ACHN (cell line): Measurements from ENCODE around the gene AMN1.
"Not testable (repeated sequence)": the region's sequence is repeated elsewhere in the genome, so short reads cannot be mapped to it uniquely, and the experiment has no call there.

Experiments
- DNase-seq: peaks from one replicate; pipeline ENCODE4 v3.0.0-alpha.2; 2015
- in situ Hi-C: cut with HindIII; loops from 2 replicates; pipeline ENCODE4 v1.10.0; 2017; ENCODE audit warnings: low sequenced_read_pairs, low pct_ligation_motif_present, low pct_unique_long_range_greater_than_20kb

The AMN1 gene

GRCh38 chr12:31708118-31708517, 20.7 kb downstream of the AMN1 start:
- in situ Hi-C loops, DNase-seq: not testable (repeated sequence)

GRCh38 chr12:31705621-31706020, 23.2 kb downstream of the AMN1 start:
- in situ Hi-C loops, result no loop called here
- no peak for DNase-seq

GRCh38 chr12:31702047-31702446, 26.8 kb downstream of the AMN1 start:
- in situ Hi-C loops, result no loop called here

GRCh38 chr12:31689921-31690320, 38.9 kb downstream of the AMN1 start:
- in situ Hi-C loops, result not testable (repeated sequence)

More at GRCh38 chr12:31702047-31702446, 26.8 kb downstream of the AMN1 start:
- DNase-seq, result peak; percentile 35

GRCh38 chr12:31687101-31687527, 41.7 kb downstream of the AMN1 start:
- in situ Hi-C loops, result no loop called here
- no peak for DNase-seq

More at GRCh38 chr12:31689921-31690320, 38.9 kb downstream of the AMN1 start:
- DNase-seq, result not testable (repeated sequence)

- in situ Hi-C loops, result no loop called here
- no peak for DNase-seq
Observed at GRCh38 chr12:31685801-31686200, 43.0 kb downstream of the AMN1 start.

- DNase-seq, result peak; percentile 89
- in situ Hi-C loops, result no loop called here
Observed at GRCh38 chr12:31682136-31682962, 46.5 kb downstream of the AMN1 start.

GRCh38 chr12:31672521-31672920, 56.3 kb downstream of the AMN1 start:
- in situ Hi-C loops, result loop anchor here (25.0 kb wide), 2 partner anchors 290 to 640 kb away; partner anchors contain the start of gene RESF1

GRCh38 chr12:31669582-31669981, 59.2 kb downstream of the AMN1 start:
- not testable (repeated sequence) for DNase-seq
- in situ Hi-C loops, result loop anchor here (25.0 kb wide), 2 partner anchors 293 to 643 kb away; partner anchors contain the start of gene RESF1

More at GRCh38 chr12:31672521-31672920, 56.3 kb downstream of the AMN1 start:
- DNase-seq, result no peak

- in situ Hi-C loops, result loop anchor here (25.0 kb wide), 2 partner anchors 293 to 643 kb away; partner anchors contain the start of gene RESF1
- no peak for DNase-seq
Observed at GRCh38 chr12:31669020-31669419, 59.8 kb downstream of the AMN1 start.

- no peak for DNase-seq
- in situ Hi-C loops, result loop anchor here (25.0 kb wide), 2 partner anchors 298 to 648 kb away; partner anchors contain the start of gene RESF1
Observed at GRCh38 chr12:31664038-31664437, 64.8 kb downstream of the AMN1 start.

GRCh38 chr12:31663576-31663975, 65.2 kb downstream of the AMN1 start:
- in situ Hi-C loops, result loop anchor here (25.0 kb wide), 2 partner anchors 299 to 649 kb away; partner anchors contain the start of gene RESF1
- no peak for DNase-seq

- no peak for DNase-seq
- in situ Hi-C loops, result loop anchor here (25.0 kb wide), 2 partner anchors 300 to 650 kb away; partner anchors contain the start of gene RESF1
Observed at GRCh38 chr12:31662176-31662849, 66.5 kb downstream of the AMN1 start.

GRCh38 chr12:31659087-31659942, 69.5 kb downstream of the AMN1 start, which contains the start of gene ETFBKMT:
TSS of gene ETFBKMT (plus strand) at chr12:31659688. CDS start at chr12:31661954, 2,266 bp downstream.
- in situ Hi-C loops, result loop anchor here (25.0 kb wide), 2 partner anchors 303 to 653 kb away; partner anchors contain the start of gene RESF1
- DNase-seq, result peak; percentile 95

- in situ Hi-C loops, result loop anchor here (25.0 kb wide), 2 partner anchors 304 to 654 kb away; partner anchors contain the start of gene RESF1
- DNase-seq, result no peak
Observed at GRCh38 chr12:31658471-31659086, 70.2 kb downstream of the AMN1 start.

- no peak for DNase-seq
- in situ Hi-C loops, result loop anchor here (25.0 kb wide), 2 partner anchors 307 to 657 kb away; partner anchors contain the start of gene RESF1
Observed at GRCh38 chr12:31655792-31656191, 73.0 kb downstream of the AMN1 start.

GRCh38 chr12:31655208-31655607, 73.6 kb downstream of the AMN1 start:
- DNase-seq, result no peak
- in situ Hi-C loops, result loop anchor here (25.0 kb wide), 2 partner anchors 307 to 657 kb away; partner anchors contain the start of gene RESF1
